ENCODE measurements around the gene ASTN2.

The ASTN2 gene

GRCh38 chr9:117239428-117239827 lies 175.4 kb downstream of the ASTN2 start:
- Histone ChIP-seq H3K36me3 (no peaks in the 10 kb centered on the region), H3K4me2 (no peak overlapping the region), H4K20me1 (no peaks in the 10 kb centered on the region), H3K4me1 (peaks cover 0 to 4% (median 0%) of the 10 kb centered on the region in 10 experiments; a peak in 1 of 20 replicates), H3K4me3 (no peak overlapping the region), H3K27me3 (no peaks in the 10 kb centered on the region), H3K9ac (no peak overlapping the region), H3K9me3 (replicated peaks in 1 of 11) (peaks cover 0 to 7% (median 0%) of the 10 kb centered on the region in 11 experiments; a peak in 2 of 22 replicates), H3K27ac (no peak overlapping the region)
- TF ChIP-seq Cebpa-rat (IDR thresholded peaks at IDR 0.05) = no peak

- Histone ChIP-seq H4K20me1 (no peaks in the 10 kb centered on the region; a peak in 1 of 22 replicates), H3K27me3 (no peaks in the 10 kb centered on the region), H3K4me2 (no peak overlapping the region), H3K36me3 (no peaks in the 10 kb centered on the region), H3K4me3 (no peak overlapping the region), H3K4me1 (peaks cover 0 to 4% (median 0%) of the 10 kb centered on the region in 10 experiments; a peak in 1 of 20 replicates), H3K9me3 (replicated peaks in 1 of 11) (no peaks in the 10 kb centered on the region), H3K9ac (no peak overlapping the region), H3K27ac (no peak overlapping the region)
- no peak for TF ChIP-seq Cebpa-rat (IDR thresholded peaks at IDR 0.05)
These were observed 180.8 kb downstream of the ASTN2 start for GRCh38 chr9:117234103-117234502.

GRCh38 chr9:117233016-117233415 lies 181.8 kb downstream of the ASTN2 start:
- H3K4me1 ChIP-seq = peaks cover 0 to 4% (median 0%) of the 10 kb centered on the region in 10 experiments; a peak in 1 of 20 replicates
- H4K20me1 ChIP-seq = no peaks in the 10 kb centered on the region; a peak in 1 of 22 replicates
- H3K9me3 ChIP-seq (replicated peaks in 1 of 11) = no peaks in the 10 kb centered on the region
- H3K27me3 ChIP-seq = no peaks in the 10 kb centered on the region
- no peak overlapping the region for H3K4me3 ChIP-seq
- H3K9ac ChIP-seq = no peak overlapping the region
- H3K27ac ChIP-seq = no peak overlapping the region
- H3K4me2 ChIP-seq = no peak overlapping the region
- TF ChIP-seq Cebpa-rat (IDR thresholded peaks at IDR 0.05) = no peak
- H3K36me3 ChIP-seq = no peaks in the 10 kb centered on the region

- Histone ChIP-seq H3K4me3 (no peak overlapping the region), H3K9me3 (replicated peaks in 1 of 11) (no peaks in the 10 kb centered on the region), H3K4me1 (no peaks in the 10 kb centered on the region), H4K20me1 (no peaks in the 10 kb centered on the region; a peak in 1 of 22 replicates), H3K27ac (no peak overlapping the region), H3K4me2 (no peak overlapping the region), H3K27me3 (no peaks in the 10 kb centered on the region), H3K36me3 (no peaks in the 10 kb centered on the region), H3K9ac (no peak overlapping the region)
- TF ChIP-seq Cebpa-rat (IDR thresholded peaks at IDR 0.05) = no peak
These were observed 182.6 kb downstream of the ASTN2 start for GRCh38 chr9:117232281-117232680.

GRCh38 chr9:117231012-117231411 lies 183.8 kb downstream of the ASTN2 start:
- H3K27me3 ChIP-seq = no peaks in the 10 kb centered on the region
- no peak overlapping the region for H3K27ac ChIP-seq
- H3K4me2 ChIP-seq = no peak overlapping the region
- no peak overlapping the region for H3K4me3 ChIP-seq
- no peak for TF ChIP-seq Cebpa-rat (IDR thresholded peaks at IDR 0.05)
- H3K9me3 ChIP-seq (replicated peaks in 1 of 11) = no peaks in the 10 kb centered on the region
- no peak overlapping the region for H3K9ac ChIP-seq
- no peaks in the 10 kb centered on the region for H3K4me1 ChIP-seq
- no peaks in the 10 kb centered on the region; a peak in 1 of 22 replicates for H4K20me1 ChIP-seq
- H3K36me3 ChIP-seq = no peaks in the 10 kb centered on the region

GRCh38 chr9:117224695-117225094 lies 190.2 kb downstream of the ASTN2 start:
- no peak overlapping the region for H3K4me2 ChIP-seq
- no peak overlapping the region for H3K27ac ChIP-seq
- no peak overlapping the region for H3K4me3 ChIP-seq
- no peaks in the 10 kb centered on the region; a peak in 1 of 22 replicates for H4K20me1 ChIP-seq
- no peaks in the 10 kb centered on the region for H3K4me1 ChIP-seq
- TF ChIP-seq Cebpa-rat (IDR thresholded peaks at IDR 0.05) = 0 out of 22 replicates have a peak, but pooled peaks of 1 of the 11 experiments have one; percentile 21
- H3K27me3 ChIP-seq = no peaks in the 10 kb centered on the region
- H3K9ac ChIP-seq = no peak overlapping the region
- no peaks in the 10 kb centered on the region for H3K36me3 ChIP-seq
- no peaks in the 10 kb centered on the region for H3K9me3 ChIP-seq (replicated peaks in 1 of 11)

- no peak overlapping the region for H3K27ac ChIP-seq
- H3K9ac ChIP-seq = no peak overlapping the region
- no peaks in the 10 kb centered on the region for H3K4me1 ChIP-seq
- H3K9me3 ChIP-seq (replicated peaks in 1 of 11) = no peaks in the 10 kb centered on the region
- no peaks in the 10 kb centered on the region for H3K27me3 ChIP-seq
- no peak overlapping the region for H3K4me2 ChIP-seq
- H3K36me3 ChIP-seq = 0 out of 22 replicates have a peak, but pooled peaks cover 0 to 10% (median 0%) of the 10 kb centered on the region in 11 experiments
- no peak for TF ChIP-seq Cebpa-rat (IDR thresholded peaks at IDR 0.05)
- no peak overlapping the region for H3K4me3 ChIP-seq
- no peaks in the 10 kb centered on the region; a peak in 2 of 22 replicates for H4K20me1 ChIP-seq
These were observed 195.9 kb downstream of the ASTN2 start for GRCh38 chr9:117218951-117219350.

- Histone ChIP-seq H3K9ac (no peak overlapping the region), H3K27me3 (no peaks in the 10 kb centered on the region), H3K4me2 (no peak overlapping the region), H3K4me1 (no peaks in the 10 kb centered on the region), H4K20me1 (no peaks in the 10 kb centered on the region; a peak in 2 of 22 replicates), H3K27ac (no peak overlapping the region), H3K9me3 (replicated peaks in 1 of 11) (peaks cover 0 to 7% (median 0%) of the 10 kb centered on the region in 11 experiments; a peak in 5 of 22 replicates), H3K36me3 (0 out of 22 replicates have a peak, but pooled peaks cover 0 to 12% (median 0%) of the 10 kb centered on the region in 11 experiments), H3K4me3 (no peak overlapping the region)
- no peak for TF ChIP-seq Cebpa-rat (IDR thresholded peaks at IDR 0.05)
These were observed 200.4 kb downstream of the ASTN2 start for GRCh38 chr9:117214416-117214815.

- TF ChIP-seq Cebpa-rat (IDR thresholded peaks at IDR 0.05) = no peak
- H3K9me3 ChIP-seq (replicated peaks in 1 of 11) = peaks cover 13 to 28% (median 21%) of the 10 kb centered on the region in 11 experiments; a peak in 21 of 22 replicates
These were observed 203.6 kb downstream of the ASTN2 start for GRCh38 chr9:117211280-117211679.

GRCh38 chr9:117205806-117206205 lies 209.1 kb downstream of the ASTN2 start:
- Histone ChIP-seq H3K9me3 (replicated peaks in 1 of 11) (peaks cover 13 to 28% (median 21%) of the 10 kb centered on the region in 11 experiments; a peak in 21 of 22 replicates), H4K20me1 (peaks cover 0 to 7% (median 0%) of the 10 kb centered on the region in 11 experiments; a peak in 1 of 22 replicates), H3K4me1 (no peaks in the 10 kb centered on the region), H3K4me3 (no peak overlapping the region), H3K36me3 (no peaks in the 10 kb centered on the region), H3K27ac (no peak overlapping the region), H3K9ac (no peak overlapping the region), H3K4me2 (no peak overlapping the region), H3K27me3 (no peaks in the 10 kb centered on the region)
- TF ChIP-seq Cebpa-rat (IDR thresholded peaks at IDR 0.05) = no peak

More at GRCh38 chr9:117211280-117211679, 203.6 kb downstream of the ASTN2 start:
- 0 out of 22 replicates have a peak, but pooled peaks cover 0 to 12% (median 0%) of the 10 kb centered on the region in 11 experiments for H3K36me3 ChIP-seq
- H4K20me1 ChIP-seq = peaks cover 0 to 6% (median 0%) of the 10 kb centered on the region in 11 experiments; a peak in 1 of 22 replicates
- no peaks in the 10 kb centered on the region for H3K4me1 ChIP-seq
- H3K27ac ChIP-seq = no peak overlapping the region
- H3K9ac ChIP-seq = no peak overlapping the region
- no peaks in the 10 kb centered on the region for H3K27me3 ChIP-seq
- no peak overlapping the region for H3K4me3 ChIP-seq
- H3K4me2 ChIP-seq = no peak overlapping the region

All from BLaER1 treated with 17β-estradiol and CSF1 and Interleukin-3, amounts not matched to agents 10 nM and 100 nM (cell line).